Measurements from ENCODE around the gene BCS1L.

Gene BCS1L

DNA sequence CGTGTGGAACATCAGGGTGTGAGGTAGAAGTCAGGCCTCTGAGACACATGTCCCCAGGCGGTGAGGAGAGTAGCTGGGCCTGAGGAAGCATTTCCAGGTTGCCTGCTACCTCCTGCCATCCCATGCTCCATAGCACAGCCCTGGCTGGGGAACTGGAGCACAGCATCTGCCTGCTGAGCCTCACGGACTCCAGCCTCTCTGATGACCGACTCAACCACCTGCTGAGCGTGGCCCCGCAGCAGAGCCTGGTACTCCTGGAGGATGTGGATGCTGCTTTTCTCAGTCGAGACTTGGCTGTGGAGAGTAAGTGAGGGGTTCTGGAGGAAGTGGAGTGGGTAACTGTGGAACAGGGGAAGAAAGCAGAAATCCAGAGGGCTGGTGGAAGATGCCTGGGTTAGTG is 2.9 kb downstream of the BCS1L start:
- ChIA-PET CTCF (no interaction called here), POLR2A (interaction anchor here (1.3 kb wide), 1 partner anchor 7 kb away, joined by 3 read pairs; no protein-coding TSS in a partner anchor)
- no peak for DNase-seq (ENCODE audit: extremely low spot score)

DNA sequence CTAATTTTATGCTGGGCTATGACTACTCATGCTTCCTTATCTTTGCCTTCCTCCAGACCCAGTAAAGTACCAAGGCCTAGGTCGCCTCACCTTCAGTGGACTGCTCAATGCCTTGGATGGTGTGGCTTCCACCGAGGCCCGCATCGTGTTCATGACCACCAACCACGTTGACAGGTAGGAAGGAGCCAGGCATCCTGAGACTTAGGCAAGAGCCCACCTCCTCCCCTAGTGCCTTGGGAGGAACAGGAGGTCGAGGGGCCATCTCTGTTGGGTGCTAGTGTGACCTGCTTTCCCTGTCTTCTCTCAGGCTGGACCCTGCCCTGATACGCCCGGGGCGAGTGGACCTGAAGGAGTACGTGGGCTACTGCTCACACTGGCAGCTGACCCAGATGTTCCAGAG is 3.3 kb downstream of the BCS1L start:
- no peak for DNase-seq (ENCODE audit: extremely low spot score)
- CTCF ChIA-PET, result no interaction called here
- TF ChIP-seq L3MBTL2 (conservative IDR thresholded peaks at IDR 0.05) (no peak), FOXK2 (IDR thresholded peaks at IDR 0.05) (no peak), FOXA1 (IDR thresholded peaks at IDR 0.05) (no peak), SP1 (IDR thresholded peaks at IDR 0.05) (no peak), LEF1 (IDR thresholded peaks at IDR 0.05; ENCODE audit: borderline replicate concordance) (no peak), ELF4 (IDR thresholded peaks at IDR 0.05) (no peak), BHLHE40 (IDR thresholded peaks at IDR 0.05; ENCODE audit: borderline replicate concordance) (no peak), FOXM1 (IDR thresholded peaks at IDR 0.05; ENCODE audit: borderline replicate concordance) (no peak)
- TF ChIP-seq, protein P1, sequence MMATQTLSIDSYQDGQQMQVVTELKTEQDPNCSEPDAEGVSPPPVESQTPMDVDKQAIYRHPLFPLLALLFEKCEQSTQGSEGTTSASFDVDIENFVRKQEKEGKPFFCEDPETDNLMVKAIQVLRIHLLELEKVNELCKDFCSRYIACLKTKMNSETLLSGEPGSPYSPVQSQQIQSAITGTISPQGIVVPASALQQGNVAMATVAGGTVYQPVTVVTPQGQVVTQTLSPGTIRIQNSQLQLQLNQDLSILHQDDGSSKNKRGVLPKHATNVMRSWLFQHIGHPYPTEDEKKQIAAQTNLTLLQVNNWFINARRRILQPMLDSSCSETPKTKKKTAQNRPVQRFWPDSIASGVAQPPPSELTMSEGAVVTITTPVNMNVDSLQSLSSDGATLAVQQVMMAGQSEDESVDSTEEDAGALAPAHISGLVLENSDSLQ (IDR thresholded peaks at IDR 0.05), result no peak
- POLR2A ChIA-PET, result interaction anchor here (1.0 kb wide), 1 partner anchor 9 kb away, joined by 5 read pairs; the partner anchor contains the start of genes RNF25 and STK36

More for the DNA sequence above, 2.9 kb downstream of the BCS1L start:
- TF ChIP-seq CTBP1 (IDR thresholded peaks at IDR 0.05; ENCODE audit: borderline replicate concordance), result no peak
- no peak for TF ChIP-seq ARNT (IDR thresholded peaks at IDR 0.05)
- no peak for TF ChIP-seq LEF1 (IDR thresholded peaks at IDR 0.05; ENCODE audit: borderline replicate concordance)
- TF ChIP-seq HDGF (IDR thresholded peaks at IDR 0.05; ENCODE audit: borderline replicate concordance), result no peak
- no peak for TF ChIP-seq L3MBTL2 (conservative IDR thresholded peaks at IDR 0.05)
- no peak for TF ChIP-seq FOXM1 (IDR thresholded peaks at IDR 0.05; ENCODE audit: borderline replicate concordance)
- TF ChIP-seq BHLHE40 (IDR thresholded peaks at IDR 0.05; ENCODE audit: borderline replicate concordance), result no peak

DNA sequence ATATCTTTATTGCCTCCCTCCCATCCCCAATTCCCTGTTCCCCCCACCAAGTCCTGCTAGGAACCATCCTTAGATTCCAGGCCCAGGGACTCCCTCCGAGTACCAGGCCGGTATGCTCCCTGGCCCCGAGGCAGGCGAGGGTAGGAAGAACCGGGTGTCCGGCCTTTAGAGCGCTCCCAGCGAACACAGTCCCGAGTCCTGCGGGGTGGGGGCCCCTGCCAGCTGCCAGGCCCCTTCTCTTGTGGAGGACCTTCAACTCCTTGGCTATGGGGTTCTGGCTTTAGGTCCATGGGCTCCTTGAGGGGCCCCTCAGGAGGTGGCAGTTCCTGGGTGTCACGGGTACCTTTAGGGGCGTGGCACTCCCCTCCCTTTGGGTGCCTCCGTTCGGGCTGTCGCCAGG is 4.4 kb downstream of the BCS1L start:
- ChIA-PET POLR2A (no interaction called here), CTCF (no interaction called here)
- no peak for DNase-seq (ENCODE audit: extremely low spot score)
- TF ChIP-seq NFRKB (IDR thresholded peaks at IDR 0.05), result no peak
- TF ChIP-seq FOXM1 (IDR thresholded peaks at IDR 0.05; ENCODE audit: borderline replicate concordance), result no peak
- TF ChIP-seq FOXA1 (IDR thresholded peaks at IDR 0.05), result no peak

DNA sequence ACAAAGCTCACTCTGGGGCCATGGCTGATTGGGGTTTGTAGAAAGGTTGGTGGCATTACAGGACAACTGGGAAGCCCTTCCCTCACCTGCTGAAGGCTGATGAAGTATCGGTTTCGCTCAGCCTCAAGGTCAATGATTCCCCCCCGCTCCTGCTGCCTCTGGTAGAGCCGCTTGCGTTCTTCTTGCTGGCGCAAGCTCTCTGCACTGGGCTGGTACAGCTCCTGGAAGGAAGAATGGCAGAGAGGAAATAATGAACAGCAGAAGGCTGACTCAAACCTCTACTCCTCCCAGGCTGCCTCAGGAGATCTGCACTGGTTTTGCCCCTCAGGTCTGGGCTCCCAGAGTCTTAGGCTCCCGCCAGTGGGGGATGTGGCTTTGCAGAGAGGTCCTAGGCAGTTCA is 5.2 kb downstream of the BCS1L start:
- POLR2A ChIA-PET, result no interaction called here
- no peak for TF ChIP-seq L3MBTL2 (conservative IDR thresholded peaks at IDR 0.05)
- no peak for TF ChIP-seq ELF4 (IDR thresholded peaks at IDR 0.05)
- TF ChIP-seq ZNF384 (IDR thresholded peaks at IDR 0.05), result no peak
- no peak for TF ChIP-seq FOXK2 (IDR thresholded peaks at IDR 0.05)
- no peak for TF ChIP-seq FOXA1 (IDR thresholded peaks at IDR 0.05)
- TF ChIP-seq LEF1 (IDR thresholded peaks at IDR 0.05; ENCODE audit: borderline replicate concordance), result no peak
- no peak for TF ChIP-seq FOXM1 (IDR thresholded peaks at IDR 0.05; ENCODE audit: borderline replicate concordance)
- TF ChIP-seq HDGF (IDR thresholded peaks at IDR 0.05; ENCODE audit: borderline replicate concordance), result no peak
- TF ChIP-seq CTBP1 (IDR thresholded peaks at IDR 0.05; ENCODE audit: borderline replicate concordance), result no peak
- TF ChIP-seq SP1 (IDR thresholded peaks at IDR 0.05), result no peak
- no peak for TF ChIP-seq ARNT (IDR thresholded peaks at IDR 0.05)
- no peak for TF ChIP-seq BHLHE40 (IDR thresholded peaks at IDR 0.05; ENCODE audit: borderline replicate concordance)
- TF ChIP-seq, protein P1 (IDR thresholded peaks at IDR 0.05), result no peak
- TF ChIP-seq NFRKB (IDR thresholded peaks at IDR 0.05), result no peak
- TF ChIP-seq TARDBP (IDR thresholded peaks at IDR 0.05), result no peak
- TF ChIP-seq SUZ12 (IDR thresholded peaks at IDR 0.05), result no peak
- CTCF ChIA-PET, result no interaction called here
- no peak for DNase-seq (ENCODE audit: extremely low spot score)

DNA sequence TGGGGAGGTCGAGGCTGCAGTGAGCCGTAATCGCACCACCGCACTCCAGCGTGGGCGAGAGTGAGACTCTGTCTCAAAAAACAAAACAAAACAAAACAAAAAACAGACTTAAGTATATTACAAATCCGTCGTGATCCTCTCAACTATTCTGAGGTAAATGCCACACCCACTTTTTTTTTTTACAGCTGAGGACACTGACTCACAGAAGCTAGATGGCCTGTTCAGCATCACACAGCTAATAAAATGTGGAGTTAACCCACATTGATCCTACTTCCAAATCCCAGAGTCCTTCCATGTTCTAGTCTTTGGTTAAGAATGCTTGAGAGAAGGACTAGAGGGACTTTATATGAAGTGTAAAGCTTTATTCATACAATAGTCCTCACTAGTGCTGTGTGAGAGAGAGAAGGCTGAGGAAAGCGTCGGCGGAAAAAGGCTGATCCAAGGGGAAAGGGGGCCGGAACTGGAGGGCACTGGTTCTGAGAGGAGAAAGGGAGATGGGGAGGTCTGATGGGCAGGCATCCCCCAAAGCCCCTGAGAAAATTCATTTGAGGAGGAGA is 11.7 kb downstream of the BCS1L start:
- no peak for DNase-seq (ENCODE audit: extremely low spot score)
- CTCF ChIA-PET, result interaction anchor here (0.5 to 1.7 kb wide), 5 partner anchors 12 to 176 kb away, joined by 3 to 7 read pairs (median 4); partner anchors contain the start of genes BCS1L and ZNF142
- TF ChIP-seq, protein P1 (IDR thresholded peaks at IDR 0.05), result no peak
- TF ChIP-seq ARNT (IDR thresholded peaks at IDR 0.05), result no peak
- TF ChIP-seq HDGF (IDR thresholded peaks at IDR 0.05; ENCODE audit: borderline replicate concordance), result no peak
- no peak for TF ChIP-seq TARDBP (IDR thresholded peaks at IDR 0.05)
- no peak for TF ChIP-seq CTBP1 (IDR thresholded peaks at IDR 0.05; ENCODE audit: borderline replicate concordance)
- no peak for TF ChIP-seq FOXK2 (IDR thresholded peaks at IDR 0.05)
- no peak for TF ChIP-seq BHLHE40 (IDR thresholded peaks at IDR 0.05; ENCODE audit: borderline replicate concordance)
- TF ChIP-seq FOXA1 (IDR thresholded peaks at IDR 0.05), result no peak
- no peak for TF ChIP-seq SP1 (IDR thresholded peaks at IDR 0.05)
- no peak for TF ChIP-seq ZNF384 (IDR thresholded peaks at IDR 0.05)
- no peak for TF ChIP-seq LEF1 (IDR thresholded peaks at IDR 0.05; ENCODE audit: borderline replicate concordance)
- TF ChIP-seq NFRKB (IDR thresholded peaks at IDR 0.05), result no peak
- POLR2A ChIA-PET, result interaction anchor here (0.9 to 4.1 kb wide), 6 partner anchors 8 to 63 kb away, joined by 3 to 39 read pairs (median 4); partner anchors contain the start of genes BCS1L, PLCD4 and ZNF142
